Ovary (tissue), 9 donors: ENCODE data around the gene RAVER2. TPM values are rescaled to one million over a fixed set of nuclear protein-coding genes. Genes with fewer than 3 reads are reported as not detected.

Experiments
- DNase-seq, 5 donors: peaks; one replicate each; pipeline ENCODE4 v3.0.0-alpha.2; 2019 to 2020
- H3K27ac ChIP-seq, 2 donors: fragments of 200-600 bp; one replicate each; pipeline versions ENCODE4 v1.5.1 to v1.8.0; 2019 to 2022
- H3K27me3 ChIP-seq: fragments of 200-600 bp; one replicate; pipeline ENCODE4 v1.8.0; 2022
- H3K36me3 ChIP-seq: fragments of 200-600 bp; sonication (generic); one replicate; pipeline ENCODE4 v1.5.1; 2019
- H3K4me1 ChIP-seq: one replicate; pipeline ENCODE4 v1.8.1; 2013; ENCODE audit warnings: mild to moderate bottlenecking, moderate library complexity; ENCODE audit not compliant: insufficient read depth
- H3K4me3 ChIP-seq: fragments of 200-600 bp; sonication (generic); one replicate; pipeline ENCODE4 v1.5.1; 2017
- H3K9me3 ChIP-seq, 2 donors: fragments of 200-600 bp in 1 of 2; sonication (generic) in 1 of 2; one replicate each; pipeline versions ENCODE4 v1.5.1 to v1.8.1; 2013 to 2019; ENCODE audit warnings: mild to moderate bottlenecking in 1 of 2, moderate library complexity in 1 of 2
- CTCF ChIP-seq, 3 donors: fragments of 450-650 bp in 2 of 3; fragments of 200-600 bp in 1 of 3; IDR thresholded peaks; one replicate each; pipeline versions ENCODE4 v1.5.1 to v1.8.0; 2016 to 2022; ENCODE audit warnings: antibody characterized with exemption in 3 of 3, mild to moderate bottlenecking in 1 of 3
- EP300 ChIP-seq: sonication (generic); formaldehyde crosslinking; IDR thresholded peaks from one replicate; pipeline ENCODE4 v1.6.1; 2017; ENCODE audit warnings: antibody characterized with exemption
- POLR2A ChIP-seq: fragments of 450-650 bp; IDR thresholded peaks from one replicate; pipeline ENCODE4 v1.6.1; 2017; ENCODE audit warnings: antibody characterized with exemption, mild to moderate bottlenecking, moderate library complexity
- WGBS, 3 donors: extraction: QIAGEN DNeasy Blood & Tissue Kit in 1 of 3; methylation state at CpG; one replicate each; pipeline versions ENCODE4 v1.1.5 to v1.1.7; 2013 to 2017; 5-methylcytosine and 5-hydroxymethylcytosine counted together
- intact Hi-C, 4 donors: fragments of 100-400 bp; cut with DNase I; formaldehyde crosslinking; loops; one replicate each; pipeline versions ENCODE4 v1.11.0 to v1.15.1; 2022 to 2023
- polyA plus RNA-seq, 2 donors: library from polyadenylated mRNA; stranded (reverse); fragments of 200-250 nt in 1 of 2; fragments of 350-450 nt in 1 of 2; fragmentation: Illumina TruSeq in 1 of 2; extraction: RNeasy Lipid Tissue Mini Kit (QIAGEN cat#74804) in 1 of 2; gene quantifications; one replicate each; pipeline ENCODE4 v1.2.3, GENCODE V29; 2013 to 2014
- total RNA-seq, 7 donors: library from RNA; depleted of rRNA in 2 of 7; stranded (reverse); fragments of >200 nt in 2 of 7; fragmentation: NEBNext Ultra II Directional in 3 of 7; extraction: Animal tissue kit (Norgen Biotek cat#: 25700) in 3 of 7; gene quantifications; one replicate each; pipeline versions ENCODE4 v1.1.0 to v1.2.4, GENCODE V29; 2016 to 2023
- donor health status: DM: no; HTN: no; CAD: no; lungs with moderate emphysema.
- donor health status: DM: no; HTN: no; CAD: no.
- donor health status: Bipolar disorder and iron deficiency.
- donor health status: DM: yes; HTN: yes; CAD: no.
- donor health status: DM: no; HTN: no; CAD: no.
- donor health status: DM: yes; HTN: yes; CAD: no.

Gene RAVER2
- total and polyA plus RNA-seq, 9 donors: 5.0 to 10.7 (median 7.9) TPM

GRCh38 chr1:64875606-64876005 is 130.7 kb downstream of the RAVER2 start:
- TF ChIP-seq CTCF (IDR thresholded peaks at IDR 0.05) (no peak), EP300 (no peak), POLR2A (no peak)
- Histone ChIP-seq H3K36me3 (no peaks in the 10 kb centered on the region), H3K27me3 (no peaks in the 10 kb centered on the region), H3K4me3 (no peak overlapping the region), H3K4me1 (peaks cover under 1% of the 10 kb centered on the region), H3K27ac (no peak overlapping the region), H3K9me3 (no peaks in the 10 kb centered on the region)
- intact Hi-C loops: no loop called here
- WGBS, 3 donors: 88 to 91% (median 91%) methylated on average over 6 of the region's 6 CpGs
- DNase-seq: no peak

GRCh38 chr1:64877151-64877550 is 132.3 kb downstream of the RAVER2 start:
- Histone ChIP-seq H3K4me1 (peaks cover 1% of the 10 kb centered on the region), H3K9me3 (no peaks in the 10 kb centered on the region), H3K27me3 (no peaks in the 10 kb centered on the region), H3K4me3 (no peak overlapping the region), H3K27ac (no peak overlapping the region), H3K36me3 (no peaks in the 10 kb centered on the region)
- 91 to 95% (median 94%) methylated on average over 2 of the region's 2 CpGs for WGBS, 3 donors
- intact Hi-C loops: no loop called here
- TF ChIP-seq EP300 (no peak), POLR2A (no peak), CTCF (IDR thresholded peaks at IDR 0.05) (no peak)
- no peak for DNase-seq

GRCh38 chr1:64877598-64877997 is 132.7 kb downstream of the RAVER2 start:
- H3K4me3 ChIP-seq: no peak overlapping the region
- no peak for DNase-seq
- H3K9me3 ChIP-seq: no peaks in the 10 kb centered on the region
- peaks cover 1% of the 10 kb centered on the region for H3K4me1 ChIP-seq
- H3K27me3 ChIP-seq: no peaks in the 10 kb centered on the region
- no peak overlapping the region for H3K27ac ChIP-seq
- no peak for TF ChIP-seq EP300
- H3K36me3 ChIP-seq: no peaks in the 10 kb centered on the region
- WGBS, 3 donors: 85 to 94% (median 88%) methylated on average over 1 of the region's 1 CpG
- intact Hi-C loops: no loop called here

GRCh38 chr1:64878090-64878489 is 133.2 kb downstream of the RAVER2 start:
- no peaks in the 10 kb centered on the region for H3K9me3 ChIP-seq
- H3K4me3 ChIP-seq: no peak overlapping the region
- TF ChIP-seq POLR2A (no peak), EP300 (no peak), CTCF (IDR thresholded peaks at IDR 0.05) (no peak)
- H3K27me3 ChIP-seq: no peaks in the 10 kb centered on the region
- no peak overlapping the region for H3K27ac ChIP-seq
- intact Hi-C loops: no loop called here
- no peaks in the 10 kb centered on the region for H3K36me3 ChIP-seq
- no peak for DNase-seq
- peaks cover 1% of the 10 kb centered on the region for H3K4me1 ChIP-seq

GRCh38 chr1:64878931-64879611 is 134.2 kb downstream of the RAVER2 start:
- TF ChIP-seq CTCF (IDR thresholded peaks at IDR 0.05): no peak
- TF ChIP-seq EP300: no peak
- TF ChIP-seq POLR2A: no peak
- peaks cover 1% of the 10 kb centered on the region for H3K4me1 ChIP-seq
- no peak for DNase-seq
- intact Hi-C loops: no loop called here
- H3K4me3 ChIP-seq: no peak overlapping the region
- no peak overlapping the region for H3K27ac ChIP-seq
- H3K9me3 ChIP-seq: no peaks in the 10 kb centered on the region
- no peaks in the 10 kb centered on the region for H3K27me3 ChIP-seq
- H3K36me3 ChIP-seq: no peaks in the 10 kb centered on the region
- WGBS, 3 donors: 91 to 93% (median 91%) methylated on average over 12 of the region's 12 CpGs
